Fibroblast of the conjunctiva (primary cell): ENCODE data around the gene THSD7A.
A peak's percentile ranks its signal among the peaks of the same experiment; 100 is the strongest.

Experiments used
- DNase-seq: peaks from one replicate; pipeline ENCODE4 v3.0.0-alpha.2; 2010; ENCODE audit warnings: low read depth

THSD7A gene

GRCh38 chr7:11412036-11412435 lies 420.0 kb downstream of the THSD7A start:
- DNase-seq: no peak

DNA sequence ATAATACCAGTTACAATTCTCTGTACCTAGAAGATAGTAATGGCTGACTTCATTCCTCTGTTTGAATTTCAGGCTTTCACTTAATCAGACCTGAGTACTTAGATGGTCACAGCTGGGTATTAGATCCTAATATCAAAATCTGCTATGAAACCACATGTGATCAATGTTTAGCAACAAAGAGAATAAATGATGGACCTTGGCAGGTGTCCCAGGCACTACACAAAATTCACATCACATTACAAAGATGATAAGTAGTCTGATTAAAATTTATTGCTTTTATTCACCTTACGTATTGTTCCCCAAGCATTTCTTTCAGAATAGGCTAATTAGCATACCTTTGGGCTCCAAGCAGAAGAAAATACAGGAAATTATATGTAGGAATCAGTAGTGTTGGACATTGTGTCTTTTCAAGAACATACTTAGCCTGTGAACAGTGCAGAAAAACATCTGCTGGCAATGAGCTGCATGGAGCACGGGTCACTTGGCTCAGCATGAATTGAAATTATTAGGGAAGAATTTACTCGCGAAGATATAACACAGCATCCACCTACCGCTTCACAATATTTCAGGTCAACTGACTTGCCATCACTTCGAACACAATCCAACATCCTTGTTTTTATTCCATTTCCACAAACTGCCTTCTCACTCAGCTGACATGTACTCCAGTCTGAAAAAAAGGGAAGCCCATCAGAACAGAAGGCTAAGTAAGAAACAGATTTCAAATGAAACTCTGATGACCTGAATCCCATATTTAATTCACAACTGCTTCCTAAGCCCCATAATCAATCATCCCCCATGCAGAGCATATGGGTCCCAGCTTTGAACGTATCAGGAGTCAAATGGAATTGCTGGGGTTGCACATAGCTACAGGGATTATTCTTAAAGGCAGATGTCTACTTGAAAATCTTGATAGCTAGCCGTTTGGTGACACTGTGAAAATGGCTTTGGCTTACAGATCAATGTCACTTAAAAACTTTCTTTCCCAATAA lies 421.0 kb downstream of the THSD7A start:
- DNase-seq: no peak

DNA sequence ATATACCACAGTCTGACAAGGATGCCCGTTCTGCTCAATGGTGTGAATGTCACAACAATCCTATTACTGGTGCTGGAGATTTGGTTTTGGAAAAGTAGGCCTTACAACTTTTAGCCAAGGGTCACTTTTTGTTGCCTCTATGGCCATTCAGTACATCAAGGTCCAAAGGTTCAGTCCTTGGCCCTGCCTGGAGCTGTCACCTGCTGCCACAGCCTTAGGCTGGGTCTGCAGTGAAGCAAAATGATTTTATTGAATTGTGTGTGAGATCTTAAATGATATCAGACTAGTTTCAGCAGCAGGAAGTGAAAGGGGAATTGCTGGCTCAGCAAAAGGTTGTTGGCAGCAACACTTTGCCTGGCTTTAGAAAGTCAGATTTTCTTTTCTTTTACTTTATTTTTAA lies 427.6 kb downstream of the THSD7A start:
- DNase-seq: no peak

DNA sequence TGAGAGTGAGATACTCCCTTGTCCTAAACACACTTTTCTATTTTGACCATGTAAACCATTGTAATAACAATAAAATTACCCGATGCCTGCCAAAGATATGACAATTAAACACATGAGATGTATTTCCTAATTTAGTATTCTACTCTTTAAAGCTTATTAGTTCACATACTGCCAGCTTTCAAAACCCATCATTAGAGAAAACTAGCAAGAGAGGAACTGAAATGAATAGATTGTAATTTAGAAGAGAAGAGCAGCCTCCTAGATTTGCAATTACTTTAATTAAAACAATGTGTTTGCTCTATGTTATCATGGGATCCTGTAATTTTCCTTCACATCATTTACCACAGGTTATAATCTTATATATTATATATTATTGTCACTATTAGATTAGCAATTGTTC lies 428.2 kb downstream of the THSD7A start:
- DNase-seq: no peak

- DNase-seq: no peak
Observed at GRCh38 chr7:11394438-11394837, 437.6 kb downstream of the THSD7A start.

DNA sequence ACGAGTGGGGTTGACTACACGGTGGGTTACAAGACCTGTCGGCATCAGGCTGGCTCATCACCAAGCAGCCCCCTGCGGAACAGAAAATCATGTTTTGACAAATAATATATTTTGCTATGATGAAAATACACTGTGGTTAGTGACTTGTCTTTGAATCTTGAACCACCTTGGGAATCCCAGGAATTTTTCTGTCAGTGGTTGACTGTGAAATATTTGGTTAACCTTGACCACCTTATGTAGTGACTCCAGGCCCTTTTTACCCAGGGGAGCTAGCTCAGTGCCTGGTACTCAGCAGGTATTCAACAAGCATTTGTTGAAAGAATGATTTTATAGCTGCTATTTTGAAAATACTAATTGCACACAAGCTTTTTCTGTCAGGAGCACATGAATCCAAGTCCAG lies 452.4 kb downstream of the THSD7A start:
- DNase-seq: no peak

DNA sequence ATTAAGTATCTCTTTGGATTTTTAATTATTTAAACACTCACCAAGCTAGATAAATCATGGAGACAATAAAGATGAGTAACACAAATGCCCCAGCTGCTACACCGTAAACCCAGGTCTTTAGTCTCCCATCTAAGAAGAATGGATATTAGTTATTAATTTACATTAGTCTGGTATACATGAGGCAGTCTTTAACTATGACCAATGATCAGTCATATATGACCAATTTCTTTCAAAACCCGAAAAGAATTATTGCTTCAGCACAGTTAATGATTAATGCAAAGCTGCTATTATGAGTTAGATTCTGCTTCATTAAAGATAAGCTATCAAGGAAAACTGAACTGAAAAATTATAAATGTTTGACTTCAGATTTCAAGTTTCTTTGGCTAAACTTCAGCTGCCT lies 455.5 kb downstream of the THSD7A start:
- no peak for DNase-seq

DNA sequence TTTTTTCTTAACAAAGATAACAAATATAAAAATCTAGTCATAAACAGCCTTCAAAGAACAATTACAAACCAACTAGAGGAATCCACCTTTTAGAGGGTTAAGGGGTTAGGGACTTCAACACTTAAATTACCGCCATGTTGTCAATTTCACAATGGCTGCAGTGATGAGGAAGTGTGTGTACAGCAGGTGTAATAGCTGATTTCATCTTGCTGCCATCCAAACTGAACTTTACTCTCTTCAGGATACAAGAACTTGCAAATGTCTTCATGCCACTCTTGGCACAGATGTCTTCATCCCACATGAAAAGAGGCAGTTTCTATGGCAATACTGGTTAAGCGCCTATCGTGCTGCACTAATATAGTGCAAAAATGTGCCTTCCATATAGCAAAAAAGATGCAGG lies 457.4 kb downstream of the THSD7A start:
- DNase-seq: no peak

DNA sequence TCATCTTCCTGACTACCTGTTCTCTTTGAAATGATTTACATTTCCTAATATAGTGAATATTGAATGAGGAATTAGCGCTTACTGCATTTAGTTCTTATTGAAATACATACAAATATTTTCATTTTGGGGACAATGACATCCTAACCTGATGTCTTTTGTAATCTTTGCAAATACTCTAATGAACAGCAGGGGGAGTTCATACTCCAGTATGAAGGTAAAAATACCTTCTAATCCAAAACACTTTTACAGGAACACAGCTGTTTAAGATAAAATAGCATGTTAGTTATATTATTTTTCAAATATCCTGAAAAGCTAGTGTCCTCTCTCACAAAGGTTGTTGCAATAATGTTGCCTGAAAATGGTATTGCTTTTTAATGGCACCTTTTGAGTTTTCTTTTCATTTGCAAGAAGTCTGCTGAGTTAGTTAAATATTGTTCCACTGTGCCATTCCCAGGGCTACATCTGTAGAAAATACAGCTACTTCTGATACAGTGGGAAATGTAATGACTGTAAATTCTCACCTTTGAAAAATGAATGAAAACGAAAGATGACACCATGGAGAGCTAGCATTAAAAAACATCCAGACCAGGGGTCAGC lies 458.4 kb downstream of the THSD7A start:
- no peak for DNase-seq

GRCh38 chr7:11369696-11370095 lies 462.3 kb downstream of the THSD7A start:
- DNase-seq: no peak

DNA sequence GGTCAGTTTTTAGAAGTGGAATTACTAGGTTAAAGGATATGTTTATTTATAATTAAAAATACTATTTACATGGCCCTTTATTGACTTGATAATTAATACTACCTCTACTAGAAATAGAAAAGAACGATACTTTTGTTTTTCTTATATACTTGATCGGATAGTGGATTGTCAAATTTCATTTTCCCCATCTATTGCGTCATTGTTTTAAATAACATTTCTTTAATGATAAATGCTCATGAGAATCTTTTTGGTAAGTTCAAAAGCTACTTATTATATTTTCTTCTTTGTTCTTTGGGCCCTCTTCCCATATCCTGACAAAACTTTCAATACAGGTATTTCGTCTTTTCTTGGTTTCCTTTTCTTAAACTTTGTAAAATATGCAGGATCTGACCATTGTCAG lies 465.9 kb downstream of the THSD7A start:
- DNase-seq: no peak

GRCh38 chr7:11358637-11359036 lies 473.4 kb downstream of the THSD7A start:
- DNase-seq: no peak

DNA sequence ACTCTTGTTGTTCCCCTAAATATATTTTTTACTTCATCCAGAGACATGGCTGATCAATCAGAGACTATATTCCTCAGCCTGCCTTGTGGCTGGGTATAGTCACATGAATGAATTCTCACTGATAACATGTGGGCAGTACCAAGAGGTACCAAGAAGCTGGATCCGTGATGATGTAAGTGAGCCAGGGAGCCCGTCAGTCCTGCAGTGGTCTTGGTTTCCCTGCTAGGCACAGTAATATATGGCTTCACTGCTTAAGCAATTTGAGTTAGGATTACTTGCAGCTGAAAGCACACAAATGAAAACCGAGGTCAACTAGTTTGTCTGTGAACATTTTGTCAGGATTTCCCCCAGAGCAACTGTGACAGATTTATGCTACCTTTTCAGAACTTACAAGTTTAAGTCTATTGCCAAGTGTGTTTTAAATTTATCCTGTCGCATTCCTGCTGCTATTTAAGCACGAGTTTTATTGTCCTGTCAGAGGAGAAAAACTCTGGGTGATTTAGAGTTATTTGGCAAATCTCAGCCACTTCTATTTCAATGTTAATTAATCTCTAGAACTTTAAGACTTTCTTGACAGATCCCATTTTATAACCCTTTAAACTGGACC lies 476.5 kb downstream of the THSD7A start:
- DNase-seq: no peak

GRCh38 chr7:11346302-11346701 lies 485.7 kb downstream of the THSD7A start:
- no peak for DNase-seq

DNA sequence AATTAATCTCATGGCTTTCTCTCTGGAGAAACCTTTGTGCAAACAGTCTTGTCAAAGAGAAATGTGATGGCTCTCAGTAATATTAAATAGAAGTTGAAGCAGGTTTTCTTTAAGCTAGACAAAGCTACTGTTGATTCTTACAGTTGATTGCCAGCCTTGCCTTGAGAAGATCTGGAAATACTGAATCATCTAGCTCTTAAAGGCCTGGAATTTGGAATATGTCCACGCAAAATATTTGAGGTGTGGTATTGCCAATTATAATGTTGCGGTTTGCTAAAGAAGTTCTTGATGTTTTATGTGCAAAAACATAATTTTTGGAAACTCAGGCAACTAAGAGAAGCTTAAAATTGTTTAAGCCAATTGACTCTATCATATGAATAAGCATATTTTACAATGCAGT lies 486.4 kb downstream of the THSD7A start:
- no peak for DNase-seq

DNA sequence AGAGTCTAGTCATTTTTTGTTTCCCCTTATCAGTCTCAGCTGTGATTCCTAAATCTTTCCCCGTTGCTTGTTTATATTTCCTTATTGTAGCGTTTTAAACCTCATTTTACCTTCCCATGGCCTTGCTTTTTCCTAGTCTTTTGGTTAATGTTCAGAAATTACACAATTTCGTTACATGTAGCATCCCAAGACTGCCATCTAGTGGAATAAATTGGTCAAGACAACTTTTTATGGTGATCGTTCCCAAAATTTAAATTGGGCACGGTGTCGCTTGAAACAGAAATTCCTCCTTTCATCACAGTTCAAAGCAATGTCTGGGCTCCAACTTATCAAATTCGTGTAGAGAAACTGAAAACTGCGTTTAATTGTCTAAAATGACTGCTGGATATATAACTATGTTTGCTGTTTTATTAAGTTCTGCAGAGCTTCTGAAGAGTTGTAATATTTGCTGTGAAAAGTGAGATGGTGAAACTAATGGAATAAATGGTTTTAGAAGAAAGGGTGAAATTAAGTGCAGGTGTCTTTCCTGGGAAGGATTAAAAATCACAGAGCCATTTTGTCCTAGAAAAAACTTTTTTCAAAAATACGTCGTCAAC lies 488.1 kb downstream of the THSD7A start:
- no peak for DNase-seq

GRCh38 chr7:11343136-11343535 lies 488.9 kb downstream of the THSD7A start:
- DNase-seq: no peak

GRCh38 chr7:11341285-11341944 lies 490.6 kb downstream of the THSD7A start:
- peak; percentile 28 for DNase-seq

DNA sequence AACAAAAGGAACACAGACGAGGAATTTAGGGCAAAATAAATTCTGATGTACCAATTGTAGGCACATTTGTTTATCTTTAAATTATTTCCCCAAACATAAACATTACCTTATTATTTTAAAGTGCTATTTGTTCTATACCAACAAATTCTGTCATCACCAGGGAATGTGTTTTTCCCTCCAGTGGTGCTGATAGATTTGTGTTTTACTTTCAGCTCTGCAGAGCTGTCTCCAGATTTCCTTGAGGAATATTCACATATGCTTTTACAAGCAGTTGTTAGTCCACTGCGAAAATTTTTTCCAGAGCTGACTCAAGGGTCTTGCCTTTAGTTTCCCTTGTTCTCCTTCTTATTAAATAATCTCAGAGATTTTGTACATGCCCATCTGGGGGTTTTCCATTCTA lies 495.6 kb downstream of the THSD7A start:
- DNase-seq: no peak

DNA sequence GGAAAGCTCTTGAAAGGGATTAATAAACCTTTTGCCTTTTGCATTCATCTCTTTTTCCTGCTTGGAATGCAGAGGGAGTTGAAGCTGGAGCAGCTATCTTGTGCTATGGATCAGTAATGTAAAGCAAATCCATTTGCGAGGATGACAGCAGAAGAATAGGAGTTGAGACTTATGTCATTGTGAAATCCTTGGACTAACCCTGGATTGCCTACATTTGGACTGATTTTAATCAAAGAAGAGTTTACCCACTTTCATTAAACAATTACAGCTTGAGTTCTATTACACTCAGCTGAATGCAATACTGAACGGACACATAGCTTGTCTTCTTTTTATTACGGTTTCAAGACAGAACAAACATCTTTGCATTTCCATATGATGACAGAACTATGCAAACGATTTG lies 496.1 kb downstream of the THSD7A start:
- no peak for DNase-seq

GRCh38 chr7:11332865-11333228 lies 499.2 kb downstream of the THSD7A start:
- DNase-seq: no peak

GRCh38 chr7:11332186-11332864 lies 499.7 kb downstream of the THSD7A start:
- no peak for DNase-seq
